HepG2 (cell line): ENCODE data around the gene MPST. TPM values are rescaled to one million over a fixed set of nuclear protein-coding genes. Genes with fewer than 3 reads are reported as not detected.
"Not testable (repeated sequence)": the region's sequence is repeated elsewhere in the genome, so short reads cannot be mapped to it uniquely, and the experiment has no call there.

Source experiments
- ATAC-seq: fragments of 200-7000 bp; cut with Tn5 transposase; 3 replicates; pipeline ENCODE4 v1.9.1; 2020; ENCODE audit warnings: mild to moderate bottlenecking, moderate library complexity
- BruUV-seq: library from RNA; stranded (reverse); fragments of 400-500 nt; replicated peaks from 2 replicates; lab custom pipeline; 2021; lab: Mats Ljungman, UMichigan
- CTCF ChIA-PET: fragments of 300-600 bp; formaldehyde crosslinking; extraction: SDS; loops from one replicate; lab custom pipeline; 2021; ENCODE audit warnings: low total read pairs, inconsistent platforms, low intra/inter-chr PET ratio; lab: Yijun Ruan, JAX
- POLR2A ChIA-PET: fragments of 350-600 bp; sonication (Branson Sonifier 250); formaldehyde crosslinking; loops from one replicate; lab custom pipeline; 2020; ENCODE audit warnings: antibody characterized with exemption, inconsistent platforms; lab: Yijun Ruan, JAX
- DNase-seq: peaks from one replicate; pipeline ENCODE4 v3.0.0-alpha.2; 2015; ENCODE audit warnings: low spot score
- FAIRE-seq: peaks from 3 replicates; lab custom pipeline; 2011; peaks lifted over from hg19 to GRCh38; lab: Jason Lieb, UNC
- H2AFZ ChIP-seq: one replicate; pipeline ENCODE4 v1.6.1; 2011; ENCODE audit warnings: low read length, inconsistent platforms
- H3K27ac ChIP-seq: fragments of 300-600 bp; 3 replicates; pipeline ENCODE4 v1.8.0; 2011; ENCODE audit warnings: mixed run types, mild to moderate bottlenecking, mixed read lengths, low read length, inconsistent platforms; ENCODE audit not compliant: insufficient read depth; ENCODE audit errors: extremely low read length
- H3K27me3 ChIP-seq, 2 experiments: fragments of 200-600 bp in 1 of 2; 2 replicates in 1 of 2; 3 replicates in 1 of 2; pipeline versions ENCODE4 v1.6.0 to v1.8.0; 2011; ENCODE audit warnings: low read length in 2 of 2, mild to moderate bottlenecking in 2 of 2, moderate library complexity in 2 of 2, inconsistent platforms in 1 of 2; ENCODE audit not compliant: insufficient read depth in 2 of 2, control insufficient read depth in 1 of 2
- H3K36me3 ChIP-seq, 2 experiments: fragments of 200-600 bp in 1 of 2; replicated peaks in 1 of 2; 2 replicates in 1 of 2; 3 replicates in 1 of 2; pipeline versions ENCODE4 v1.5.1 to v1.8.0; 2011; ENCODE audit warnings: low read length in 2 of 2, inconsistent platforms in 1 of 2; ENCODE audit not compliant: insufficient read depth in 2 of 2, control insufficient read depth in 1 of 2
- H3K4me1 ChIP-seq: 2 replicates; pipeline ENCODE4 v1.5.1; 2012; ENCODE audit warnings: low read length, inconsistent platforms; ENCODE audit not compliant: insufficient read depth
- H3K4me2 ChIP-seq: 2 replicates; pipeline ENCODE4 v1.6.0; 2011; ENCODE audit warnings: low read depth, low read length, inconsistent platforms
- H3K4me3 ChIP-seq, 3 experiments: fragments of 200-600 bp in 1 of 3; sonication (generic), shearing (Covaris generic) in 1 of 3; replicated peaks in 1 of 3; 2 replicates each; pipeline ENCODE4 v1.5.1; 2011 to 2016; ENCODE audit warnings: low read length in 3 of 3, inconsistent platforms in 2 of 3, low read depth in 2 of 3, mild to moderate bottlenecking in 2 of 3, control low read depth in 1 of 3, mixed read lengths in 1 of 3; ENCODE audit not compliant: insufficient read depth in 1 of 3
- H3K79me2 ChIP-seq: one replicate; pipeline ENCODE4 v1.6.1; 2011; ENCODE audit warnings: low read length, inconsistent platforms; ENCODE audit not compliant: insufficient read depth
- H3K9ac ChIP-seq: 2 replicates; pipeline ENCODE4 v1.6.0; 2011; ENCODE audit warnings: mild to moderate bottlenecking, low read depth, low read length, inconsistent platforms; ENCODE audit not compliant: insufficient read depth
- H3K9me3 ChIP-seq: 2 replicates; pipeline ENCODE4 v1.5.1; 2012; ENCODE audit warnings: mild to moderate bottlenecking, low read length
- H4K20me1 ChIP-seq: 2 replicates; pipeline ENCODE4 v1.6.0; 2011; ENCODE audit warnings: inconsistent platforms, mild to moderate bottlenecking, low read length, moderate library complexity; ENCODE audit not compliant: insufficient read depth
- ATF7 ChIP-seq, 2 experiments: fragments of 450-650 bp in 1 of 2; sonication (generic) in 1 of 2; formaldehyde crosslinking in 1 of 2; IDR thresholded peaks; 2 replicates each; pipeline versions ENCODE4 v1.4.0 to v1.6.1; 2016 to 2020; ENCODE audit warnings: antibody characterized with exemption in 1 of 2, mild to moderate bottlenecking in 1 of 2, missing genetic modification reagents in 1 of 2
- ZBTB44 ChIP-seq: sonication (generic); formaldehyde crosslinking; IDR thresholded peaks from 2 replicates; pipeline ENCODE4 v1.4.0; 2020; ENCODE audit warnings: missing genetic modification reagents
- ZNF710 ChIP-seq: sonication (generic); formaldehyde crosslinking; IDR thresholded peaks from 2 replicates; pipeline ENCODE4 v1.5.0; 2020; ENCODE audit warnings: mild to moderate bottlenecking, missing genetic modification reagents, borderline replicate concordance
- WGBS: methylation state at CpG from one replicate; pipeline ENCODE4 v1.1.6; 2017; ENCODE audit warnings: low lambda C conversion rate; 5-methylcytosine and 5-hydroxymethylcytosine counted together
- in situ Hi-C: cut with HindIII; loops from 2 replicates; pipeline ENCODE4 v1.10.0; 2017; ENCODE audit warnings: low pct_unique_long_range_greater_than_20kb; ENCODE audit not compliant: extremely low pct_ligation_motif_present
- intact Hi-C: fragments of 100-400 bp; cut with micrococcal nuclease; formaldehyde crosslinking; loops from one replicate; pipeline ENCODE4 v1.10.0; 2022; ENCODE audit not compliant: unreplicated experiment
- polyA plus RNA-seq, 8 experiments: library from polyadenylated mRNA; depleted of rRNA in 3 of 8; stranded (reverse) in 7 of 8; unstranded in 1 of 8; fragments of >200 nt; fragmentation: Illumina TruSeq in 4 of 8; extraction: Trizol in 4 of 8; gene quantifications; 2 replicates each; pipeline versions ENCODE4 v1.2.1 to v1.2.3, GENCODE V29; 2011 to 2016; ENCODE audit warnings: low read depth in 4 of 8, missing spikeins in 1 of 8, mixed read lengths in 1 of 8; ENCODE audit not compliant: insufficient read depth in 1 of 8
- total RNA-seq, 5 experiments: library from RNA; depleted of rRNA; stranded (reverse); fragments of >200 nt; fragmentation: Illumina TruSeq; extraction: Trizol; gene quantifications; 2 replicates each; pipeline ENCODE4 v1.2.3, GENCODE V29; 2016; ENCODE audit warnings: low read depth in 1 of 5

MPST gene
- total and polyA plus RNA-seq, 2 of the 13 experiments (the other 11 are each of a cell fraction or from before 2014, with no cell fraction given), result 133 to 141 TPM

GRCh38 chr22:37070744-37071143 is 51.2 kb downstream of the MPST start:
- FAIRE-seq, result no peak
- H3K79me2 ChIP-seq, result no peaks in the 10 kb centered on the region
- H3K36me3 ChIP-seq, result no peaks in the 10 kb centered on the region
- H3K9ac ChIP-seq, result no peak overlapping the region
- no peak overlapping the region for H3K4me3 ChIP-seq
- no peak for ATAC-seq
- no peak overlapping the region for H2AFZ ChIP-seq
- no TSS peak for BruUV-seq
- 47% methylated on average over 2 of the region's 9 CpGs for WGBS
- H3K9me3 ChIP-seq, result peaks cover 11% of the 10 kb centered on the region; the same call in 1 of the 2 replicates
- TF ChIP-seq ZBTB44 (CRISPR knock-in tag), result no peak
- H3K27me3 ChIP-seq, result no peaks in the 10 kb centered on the region
- no peaks in the 10 kb centered on the region for H4K20me1 ChIP-seq
- peaks cover 13% of the 10 kb centered on the region; the same call in 1 of the 2 replicates for H3K4me1 ChIP-seq
- no peak overlapping the region for H3K4me2 ChIP-seq
- POLR2A ChIA-PET, result no interaction called here
- CTCF ChIA-PET, result no interaction called here
- no peak overlapping the region for H3K27ac ChIP-seq
- in situ Hi-C loops (no loop called here), intact Hi-C loops (no loop called here)
- no peak for DNase-seq

GRCh38 chr22:37071850-37072592 is 52.5 kb downstream of the MPST start:
- H3K4me3 ChIP-seq; H2AFZ ChIP-seq; BruUV-seq; ATAC-seq; H3K27ac ChIP-seq; H3K9ac ChIP-seq; H3K79me2 ChIP-seq; intact Hi-C loops; POLR2A ChIA-PET; FAIRE-seq; H3K27me3 ChIP-seq; DNase-seq; H4K20me1 ChIP-seq; H3K4me2 ChIP-seq; H3K36me3 ChIP-seq; CTCF ChIA-PET; in situ Hi-C loops; TF ChIP-seq ATF7 (CRISPR knock-in tag; IDR thresholded peaks at IDR 0.05): not testable (repeated sequence)
- 87% methylated on average over 5 of the region's 5 CpGs for WGBS
- 0 out of 2 replicates have a peak, but pooled peaks have one; percentile 1 for TF ChIP-seq ATF7 (IDR thresholded peaks at IDR 0.05)
- peak; percentile 63; the same call in 1 of the 2 replicates for TF ChIP-seq ZNF710 (CRISPR knock-in tag)
- Histone ChIP-seq H3K4me1 (peaks cover 13% of the 10 kb centered on the region; the same call in 1 of the 2 replicates), H3K9me3 (peaks cover 11% of the 10 kb centered on the region; the same call in 1 of the 2 replicates)
